Measurements from ENCODE around the gene EIF2S2.

EIF2S2 gene

DNA sequence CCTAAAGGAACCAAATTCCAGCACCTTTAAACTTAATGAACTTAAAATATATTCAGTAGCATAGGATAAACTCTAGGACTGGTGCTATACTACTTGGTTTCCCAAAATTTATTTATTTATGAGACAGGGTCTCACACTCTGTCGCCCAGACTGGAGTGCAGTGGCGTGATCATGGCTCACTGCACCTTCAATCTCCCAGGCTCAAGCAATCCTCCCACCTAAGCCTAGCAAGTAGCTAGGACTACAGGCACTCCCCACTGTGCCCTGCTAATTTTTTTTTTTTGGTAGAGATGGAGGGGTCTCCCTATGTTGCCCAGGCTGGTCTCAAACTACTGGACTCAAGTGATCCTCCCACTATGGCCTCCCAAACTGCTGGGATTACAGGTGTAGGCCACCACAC lies 21.4 kb downstream of the EIF2S2 start (continued):
- TF ChIP-seq CREB5 (CRISPR knock-in tag; IDR thresholded peaks at IDR 0.05; ENCODE audit: low read depth) (no peak), PATZ1 (CRISPR knock-in tag; IDR thresholded peaks at IDR 0.05; ENCODE audit: borderline replicate concordance) (no peak), TOX (CRISPR knock-in tag; IDR thresholded peaks at IDR 0.05; ENCODE audit: borderline replicate concordance) (no peak), TCF4 (CRISPR knock-in tag; IDR thresholded peaks at IDR 0.05; ENCODE audit: borderline replicate concordance) (no peak), ZC3H10 (CRISPR knock-in tag; IDR thresholded peaks at IDR 0.05) (no peak)

DNA sequence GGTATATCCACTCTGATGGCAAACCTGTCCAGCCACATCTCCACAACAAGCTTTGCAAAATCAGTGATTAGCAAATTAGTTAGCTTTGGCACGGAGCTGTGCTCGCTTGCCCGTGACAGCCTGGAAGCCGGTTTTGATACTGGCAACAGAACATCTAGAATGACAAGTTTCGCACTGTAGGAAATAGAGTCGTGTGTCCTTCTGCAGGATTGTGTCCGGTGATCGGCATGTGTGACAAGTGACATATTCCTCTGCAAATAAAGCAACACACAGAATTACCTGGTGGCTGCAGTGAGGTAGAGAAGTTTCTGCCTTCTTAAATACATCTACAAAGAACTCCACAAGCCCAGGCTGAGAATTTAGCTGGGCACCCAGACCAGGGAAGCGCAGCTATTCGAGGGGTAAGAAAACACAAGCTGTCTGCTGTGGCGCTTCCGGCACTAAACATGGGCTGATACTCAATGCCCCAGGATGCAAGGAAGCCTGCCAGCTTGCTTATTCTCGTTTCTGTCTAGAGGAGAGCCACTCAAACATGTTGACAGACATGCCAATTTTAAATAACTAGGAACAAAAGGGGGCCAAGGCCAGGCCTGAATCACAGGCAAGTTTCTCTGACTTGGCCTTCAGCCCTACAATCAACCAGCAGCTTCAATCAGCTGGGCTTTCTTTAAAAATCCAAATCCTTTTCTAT lies 22.2 kb downstream of the EIF2S2 start:
- TF ChIP-seq ZFP30 (CRISPR knock-in tag; IDR thresholded peaks at IDR 0.05), result no peak
- no peak for TF ChIP-seq PPARA (CRISPR knock-in tag; IDR thresholded peaks at IDR 0.05; ENCODE audit: borderline replicate concordance)
- TF ChIP-seq, protein P1, sequence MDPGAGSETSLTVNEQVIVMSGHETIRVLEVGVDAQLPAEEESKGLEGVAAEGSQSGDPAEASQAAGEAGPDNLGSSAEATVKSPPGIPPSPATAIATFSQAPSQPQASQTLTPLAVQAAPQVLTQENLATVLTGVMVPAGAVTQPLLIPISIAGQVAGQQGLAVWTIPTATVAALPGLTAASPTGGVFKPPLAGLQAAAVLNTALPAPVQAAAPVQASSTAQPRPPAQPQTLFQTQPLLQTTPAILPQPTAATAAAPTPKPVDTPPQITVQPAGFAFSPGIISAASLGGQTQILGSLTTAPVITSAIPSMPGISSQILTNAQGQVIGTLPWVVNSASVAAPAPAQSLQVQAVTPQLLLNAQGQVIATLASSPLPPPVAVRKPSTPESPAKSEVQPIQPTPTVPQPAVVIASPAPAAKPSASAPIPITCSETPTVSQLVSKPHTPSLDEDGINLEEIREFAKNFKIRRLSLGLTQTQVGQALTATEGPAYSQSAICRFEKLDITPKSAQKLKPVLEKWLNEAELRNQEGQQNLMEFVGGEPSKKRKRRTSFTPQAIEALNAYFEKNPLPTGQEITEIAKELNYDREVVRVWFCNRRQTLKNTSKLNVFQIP (CRISPR knock-in tag; IDR thresholded peaks at IDR 0.05; ENCODE audit: borderline replicate concordance, low read depth), result no peak
- no peak for TF ChIP-seq PATZ1 (CRISPR knock-in tag; IDR thresholded peaks at IDR 0.05; ENCODE audit: borderline replicate concordance)
- no peak for TF ChIP-seq TSHZ2 (CRISPR knock-in tag; IDR thresholded peaks at IDR 0.05)
- no peak for TF ChIP-seq TOX (CRISPR knock-in tag; IDR thresholded peaks at IDR 0.05; ENCODE audit: borderline replicate concordance)
- no peak for TF ChIP-seq ARNTL (CRISPR knock-in tag; IDR thresholded peaks at IDR 0.05; ENCODE audit: borderline replicate concordance, low read depth)
- TF ChIP-seq SNAI2 (CRISPR knock-in tag; IDR thresholded peaks at IDR 0.05), result no peak
- TF ChIP-seq GLIS3 (CRISPR knock-in tag; IDR thresholded peaks at IDR 0.05), result no peak
- no peak for TF ChIP-seq BACH2 (CRISPR knock-in tag; IDR thresholded peaks at IDR 0.05; ENCODE audit: borderline replicate concordance)
- ATAC-seq, result no peak

DNA sequence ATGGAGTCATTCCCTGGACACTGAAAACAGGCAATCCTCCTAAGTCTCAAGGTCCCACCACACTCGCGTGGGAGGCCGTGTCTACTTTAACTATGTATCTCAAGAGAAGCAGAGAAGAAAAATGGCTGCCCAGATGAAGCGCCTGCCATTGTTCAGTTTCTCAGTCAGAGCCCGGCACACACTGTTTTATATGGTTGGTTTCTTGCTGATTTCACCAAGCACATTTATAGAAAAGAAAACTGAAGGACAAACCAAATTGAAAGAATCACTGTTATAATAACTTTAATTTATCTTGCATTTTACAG lies 22.9 kb downstream of the EIF2S2 start:
- ATAC-seq, result no peak
- TF ChIP-seq CSDC2 (CRISPR knock-in tag; IDR thresholded peaks at IDR 0.05) (no peak), ZNF565 (CRISPR knock-in tag; conservative IDR thresholded peaks at IDR 0.05; ENCODE audit: low read depth) (no peak), ESRRG (CRISPR knock-in tag; IDR thresholded peaks at IDR 0.05) (no peak), ZNF70 (CRISPR knock-in tag; IDR thresholded peaks at IDR 0.05) (no peak), ZC3H10 (CRISPR knock-in tag; IDR thresholded peaks at IDR 0.05) (no peak), CSRNP3 (CRISPR knock-in tag; IDR thresholded peaks at IDR 0.05) (no peak), ZFP30 (CRISPR knock-in tag; IDR thresholded peaks at IDR 0.05) (no peak), BACH2 (CRISPR knock-in tag; IDR thresholded peaks at IDR 0.05; ENCODE audit: borderline replicate concordance) (no peak)

Measured in SK-N-SH treated with all-trans-retinoic acid at 6 μM for 48 hours (cell line).